NCI-H1092 treated with DMSO at 0.1 percent for 48 hours (cell line): ENCODE measurements around the gene DCC.
A peak's percentile ranks its signal among the peaks of the same experiment; 100 is the strongest.

Experiments used
- DNase-seq: peaks from one replicate; lab custom pipeline; 2025; lab: John Stamatoyannopoulos, UW

DCC gene

GRCh38 chr18:52499644-52500043 lies 159.6 kb downstream of the DCC start:
- peak; percentile 72 for DNase-seq

- no peak for DNase-seq
These were observed 164.6 kb downstream of the DCC start for GRCh38 chr18:52504589-52504988.

GRCh38 chr18:52510139-52510538 lies 170.1 kb downstream of the DCC start:
- DNase-seq, result no peak

GRCh38 chr18:52518086-52518485 lies 178.1 kb downstream of the DCC start:
- no peak for DNase-seq

- no peak for DNase-seq
These were observed 179.0 kb downstream of the DCC start for GRCh38 chr18:52519021-52519420.

GRCh38 chr18:52523566-52523965 lies 183.6 kb downstream of the DCC start:
- DNase-seq, result no peak

- no peak for DNase-seq
These were observed 191.8 kb downstream of the DCC start for GRCh38 chr18:52531836-52532235.

GRCh38 chr18:52536039-52536438 lies 196.0 kb downstream of the DCC start:
- DNase-seq, result no peak

- no peak for DNase-seq
These were observed 197.3 kb downstream of the DCC start for GRCh38 chr18:52537261-52537660.

- no peak for DNase-seq
These were observed 201.1 kb downstream of the DCC start for GRCh38 chr18:52541056-52541455.

- DNase-seq, result no peak
These were observed 204.1 kb downstream of the DCC start for GRCh38 chr18:52544086-52544485.

GRCh38 chr18:52546686-52547346 lies 206.8 kb downstream of the DCC start:
- no peak for DNase-seq

GRCh38 chr18:52553441-52553840 lies 213.4 kb downstream of the DCC start:
- peak; percentile 72 for DNase-seq

- DNase-seq, result no peak
These were observed 214.2 kb downstream of the DCC start for GRCh38 chr18:52554180-52554579.

- no peak for DNase-seq
These were observed 227.4 kb downstream of the DCC start for GRCh38 chr18:52567360-52567759.

GRCh38 chr18:52569492-52569891 lies 229.5 kb downstream of the DCC start:
- DNase-seq, result no peak

GRCh38 chr18:52570975-52571374 lies 231.0 kb downstream of the DCC start:
- no peak for DNase-seq

GRCh38 chr18:52572036-52573000 lies 232.3 kb downstream of the DCC start:
- DNase-seq, result no peak

GRCh38 chr18:52577795-52578194 lies 237.8 kb downstream of the DCC start:
- peak; percentile 4 for DNase-seq

GRCh38 chr18:52582061-52582460 lies 242.1 kb downstream of the DCC start:
- no peak for DNase-seq

GRCh38 chr18:52582516-52582915 lies 242.5 kb downstream of the DCC start:
- no peak for DNase-seq

- DNase-seq, result no peak
These were observed 248.9 kb downstream of the DCC start for GRCh38 chr18:52588931-52589330.

GRCh38 chr18:52596748-52597435 lies 256.9 kb downstream of the DCC start:
- peak; percentile 97 for DNase-seq
